IPS-NIHi7 (cell line): Measurements from ENCODE around the gene PTPRN2.
"Not testable (repeated sequence)": the region's sequence is repeated elsewhere in the genome, so short reads cannot be mapped to it uniquely, and the experiment has no call there.

Experiments used
- DNase-seq: peaks from one replicate; pipeline ENCODE4 v3.0.0; 2012; ENCODE audit warnings: mixed read lengths; ENCODE audit errors: extremely low spot score

PTPRN2 gene

DNA sequence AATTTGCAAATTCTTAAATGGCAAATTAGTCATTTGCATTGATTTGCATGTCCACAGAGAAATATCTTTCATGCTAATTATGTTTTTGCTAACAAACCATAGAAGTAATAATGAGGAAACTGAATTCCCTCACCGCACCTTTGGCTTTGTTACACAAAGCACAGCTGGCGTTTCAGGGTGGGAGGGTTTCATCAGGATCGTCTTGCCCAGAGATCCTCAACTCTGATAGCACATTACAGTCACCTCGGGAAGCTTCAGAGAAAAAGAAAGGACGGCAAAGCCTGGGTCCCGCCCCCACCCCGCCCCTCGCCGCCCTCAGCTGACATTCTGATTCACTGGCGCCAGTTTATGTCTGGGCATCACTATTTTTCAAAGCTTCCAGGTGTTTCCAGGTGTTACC is 119.4 kb downstream of the PTPRN2 start:
- DNase-seq = peak; percentile 68

DNA sequence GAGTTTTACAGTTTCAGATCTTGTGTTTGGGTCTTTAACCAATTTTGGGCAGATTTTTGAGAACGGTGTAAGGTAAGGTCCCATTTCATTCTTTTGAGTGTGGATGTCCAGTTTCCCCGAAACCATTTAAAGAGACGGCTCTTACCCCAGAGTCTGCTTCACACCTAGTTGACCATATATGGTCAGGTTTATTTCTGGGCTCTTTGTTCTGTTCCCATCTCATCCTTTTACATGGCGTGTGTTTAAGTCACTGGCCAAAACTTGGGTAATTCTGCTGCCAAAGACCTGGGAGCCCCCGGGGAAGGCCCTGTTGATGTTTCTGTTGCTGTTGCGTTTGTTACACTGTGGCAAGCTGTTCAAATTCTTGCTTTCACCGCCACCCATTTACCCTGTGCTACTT is 120.1 kb downstream of the PTPRN2 start:
- no peak for DNase-seq

DNA sequence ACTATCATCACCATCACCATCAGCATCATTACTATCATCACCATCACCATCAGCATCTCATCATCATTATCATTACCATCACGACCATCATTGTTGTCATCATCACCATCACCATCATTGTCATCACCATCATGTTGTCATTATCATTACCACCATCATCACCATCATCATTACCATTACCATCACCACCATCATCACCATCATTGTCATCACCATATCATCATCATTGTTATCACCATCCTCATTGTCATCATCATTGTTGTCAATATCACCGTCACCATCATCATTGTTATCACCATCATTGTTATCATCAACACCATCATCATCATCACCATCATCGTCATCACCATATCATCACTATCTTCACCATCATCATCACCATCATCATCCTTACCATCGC is 124.3 kb downstream of the PTPRN2 start:
- no peak for DNase-seq

DNA sequence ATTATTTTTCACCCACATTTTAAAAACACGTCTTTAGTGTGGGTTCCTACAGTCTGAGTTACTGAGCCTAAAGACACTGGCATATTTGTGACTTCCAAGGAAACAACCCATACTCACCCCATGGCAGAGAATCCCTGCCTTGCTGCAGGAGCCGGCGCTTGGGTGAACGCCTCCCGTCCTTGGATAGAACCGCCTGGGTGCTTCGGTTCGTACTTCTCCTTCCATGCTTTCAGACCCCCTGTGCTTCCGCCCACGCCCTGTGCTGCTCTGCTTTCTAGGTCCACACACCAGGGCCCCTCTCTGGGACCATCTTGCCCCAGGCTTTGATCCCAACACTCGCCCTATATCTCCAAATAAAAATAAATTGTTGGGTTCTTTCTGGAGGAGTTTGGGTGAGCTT is 125.8 kb downstream of the PTPRN2 start:
- no peak for DNase-seq

DNA sequence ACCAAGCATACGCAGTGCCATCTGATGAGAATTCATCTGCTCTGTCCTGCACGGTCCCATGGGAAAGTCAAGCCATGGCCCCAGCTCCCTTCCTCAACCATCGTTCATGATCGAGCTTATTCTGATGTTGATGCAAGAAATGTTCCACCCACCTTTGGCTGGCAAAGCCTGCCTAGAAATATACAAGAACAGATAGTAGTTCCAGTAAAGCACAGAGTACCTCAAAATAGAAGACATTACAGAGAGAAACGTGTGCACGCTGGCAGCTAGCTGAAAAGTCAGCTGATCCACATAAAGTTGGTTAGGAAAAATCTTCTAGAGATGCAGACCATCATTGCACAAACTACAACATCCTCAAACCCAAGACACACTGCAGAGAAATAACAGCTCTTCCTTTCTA is 127.0 kb downstream of the PTPRN2 start:
- no peak for DNase-seq

DNA sequence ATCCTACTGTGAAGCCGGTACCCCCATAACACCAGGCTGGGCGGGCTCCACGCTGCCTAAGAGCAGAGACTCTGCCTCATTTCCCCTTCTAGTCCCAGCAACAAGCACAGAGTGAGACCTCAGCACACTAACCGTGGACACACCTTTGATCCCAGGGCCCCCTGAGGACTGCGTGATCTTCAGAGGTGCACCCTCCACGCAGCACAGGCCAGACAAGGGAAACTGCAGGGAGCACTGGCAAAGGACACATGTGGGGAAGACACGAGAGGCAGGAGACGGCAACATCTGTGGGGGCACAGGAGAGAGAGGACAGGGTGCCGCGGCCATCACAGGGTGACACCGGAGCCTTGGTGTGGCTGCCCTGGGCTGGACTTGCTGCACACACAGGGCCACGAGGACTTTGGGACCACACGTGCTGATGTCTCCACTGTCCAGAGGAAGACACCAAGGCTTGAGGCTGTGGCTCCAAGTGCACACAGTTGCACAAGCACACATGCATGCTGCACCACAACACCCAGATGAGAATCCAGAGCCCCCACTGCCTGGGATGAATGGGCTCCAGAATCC is 128.8 kb downstream of the PTPRN2 start:
- no peak for DNase-seq

DNA sequence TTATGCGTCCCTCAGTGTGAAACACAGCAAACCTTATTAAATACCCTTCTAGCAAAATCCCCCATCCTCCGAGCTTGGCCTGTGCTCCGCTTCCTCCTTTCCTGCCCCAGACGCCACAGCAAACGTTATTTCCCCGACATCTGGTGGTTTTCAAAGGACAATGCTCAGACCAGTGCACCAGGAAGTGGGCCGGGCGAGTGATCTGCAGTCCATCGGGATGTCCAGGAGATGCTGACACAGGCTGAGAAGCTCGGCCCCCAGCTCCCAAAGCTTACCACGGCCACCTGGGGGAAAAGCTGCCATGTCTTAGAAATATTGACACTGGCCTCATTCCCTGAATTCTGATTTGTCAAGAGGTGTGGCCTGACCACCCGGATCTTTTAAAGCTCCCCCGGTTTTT is 129.5 kb downstream of the PTPRN2 start:
- no peak for DNase-seq

DNA sequence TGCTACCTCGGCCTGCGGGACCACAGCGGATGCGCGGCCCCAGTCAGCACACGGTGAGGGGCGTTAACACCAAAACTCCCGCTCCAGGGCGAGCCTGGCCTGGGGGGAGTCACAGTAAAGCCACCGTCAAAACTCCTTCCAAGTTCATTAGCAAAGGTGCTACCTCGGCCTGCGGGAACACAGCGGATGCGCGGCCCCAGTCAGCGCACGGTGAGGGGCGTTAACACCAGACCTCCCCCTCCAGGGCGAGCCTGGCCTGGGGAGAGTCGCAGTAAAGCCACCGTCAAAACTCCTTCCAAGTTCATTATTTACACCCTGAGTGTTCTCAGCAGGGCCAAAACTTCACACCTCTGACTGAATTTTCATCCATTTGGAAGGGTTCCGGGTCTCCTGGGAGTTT is 130.0 kb downstream of the PTPRN2 start:
- not testable (repeated sequence) for DNase-seq

DNA sequence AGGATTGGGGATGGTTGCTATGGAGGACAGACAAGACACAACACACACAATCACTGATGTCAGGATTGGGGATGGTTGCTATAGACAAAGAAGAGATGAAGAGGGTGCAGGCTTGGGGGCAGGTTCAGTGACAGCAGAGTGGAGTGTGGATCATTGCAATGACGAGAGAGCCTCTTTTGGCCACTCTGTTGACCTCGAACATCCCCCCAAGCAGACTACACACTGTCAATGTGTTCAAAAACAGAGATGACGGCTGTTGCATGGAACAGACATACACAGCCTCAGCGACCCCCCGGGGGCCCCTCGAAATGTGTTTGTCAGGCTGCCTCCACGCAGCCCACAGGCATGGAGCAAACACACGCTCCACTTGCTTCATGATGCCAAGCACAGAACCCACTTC is 133.0 kb downstream of the PTPRN2 start:
- no peak for DNase-seq

DNA sequence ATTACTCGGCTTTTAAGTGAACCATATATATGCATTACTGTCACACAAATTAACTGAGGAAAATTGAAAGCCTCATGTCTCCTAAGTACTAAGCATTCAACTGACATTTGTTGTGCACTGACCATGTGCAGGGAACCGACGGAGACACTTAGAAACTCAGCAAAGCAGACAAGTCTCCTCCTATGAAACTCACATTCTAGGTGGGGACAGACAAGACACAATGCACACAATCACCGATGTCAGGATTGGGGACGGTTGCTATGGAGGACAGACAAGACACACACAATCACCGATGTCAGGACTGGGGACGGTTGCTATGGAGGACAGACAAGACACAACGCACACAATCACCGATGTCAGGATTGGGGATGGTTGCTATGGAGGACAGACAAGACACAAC is 134.0 kb downstream of the PTPRN2 start:
- no peak for DNase-seq

DNA sequence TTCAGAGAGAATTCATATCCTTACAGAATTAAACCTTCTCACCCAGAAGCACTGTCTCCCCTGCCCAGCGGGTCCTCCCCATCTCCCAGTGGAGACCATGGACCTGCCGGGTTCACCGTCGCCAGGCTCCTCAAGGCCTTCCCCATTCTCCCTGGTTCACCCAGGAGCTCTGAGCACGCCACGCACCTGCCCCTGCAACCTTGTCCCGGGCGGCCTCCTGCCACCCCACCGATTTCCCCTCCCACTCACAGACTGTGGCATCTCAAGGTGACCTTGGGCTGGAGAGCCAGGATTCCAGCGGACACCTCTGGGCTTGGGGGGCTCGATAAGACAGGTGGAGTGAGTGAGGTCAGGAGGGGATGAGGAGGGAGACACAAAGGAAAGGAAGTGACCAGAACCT is 135.3 kb downstream of the PTPRN2 start:
- DNase-seq = no peak

DNA sequence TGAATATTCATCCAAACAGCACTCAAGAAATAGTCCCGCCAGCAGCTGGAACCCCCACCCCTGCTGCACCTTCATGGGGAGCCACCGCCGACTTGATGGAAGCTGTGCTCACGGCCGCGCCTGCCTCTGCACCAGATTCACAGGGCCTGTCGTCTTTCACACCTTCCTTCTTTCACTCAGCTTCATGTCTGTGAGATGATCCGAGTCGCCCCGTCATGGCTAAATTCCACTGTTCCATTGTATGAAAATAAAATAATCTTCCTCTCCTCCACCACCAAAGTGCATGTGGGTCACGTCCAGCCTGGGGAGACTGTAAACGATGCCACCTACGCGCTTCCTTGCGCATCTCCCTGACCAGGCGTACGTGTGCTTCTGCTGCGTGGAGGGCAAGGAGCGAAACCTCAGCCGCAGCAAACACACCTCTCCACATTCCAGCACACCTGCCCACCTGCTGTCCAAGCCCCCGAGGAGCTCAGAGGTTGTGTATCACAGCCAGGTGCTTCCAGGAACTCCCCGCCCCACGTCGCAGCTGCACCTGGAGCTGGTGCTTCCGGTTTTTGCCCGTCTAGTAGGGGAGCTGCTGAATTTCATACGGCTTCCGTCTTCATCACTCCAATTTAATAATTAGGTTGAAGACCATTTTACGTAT is 137.0 kb downstream of the PTPRN2 start:
- DNase-seq = no peak

DNA sequence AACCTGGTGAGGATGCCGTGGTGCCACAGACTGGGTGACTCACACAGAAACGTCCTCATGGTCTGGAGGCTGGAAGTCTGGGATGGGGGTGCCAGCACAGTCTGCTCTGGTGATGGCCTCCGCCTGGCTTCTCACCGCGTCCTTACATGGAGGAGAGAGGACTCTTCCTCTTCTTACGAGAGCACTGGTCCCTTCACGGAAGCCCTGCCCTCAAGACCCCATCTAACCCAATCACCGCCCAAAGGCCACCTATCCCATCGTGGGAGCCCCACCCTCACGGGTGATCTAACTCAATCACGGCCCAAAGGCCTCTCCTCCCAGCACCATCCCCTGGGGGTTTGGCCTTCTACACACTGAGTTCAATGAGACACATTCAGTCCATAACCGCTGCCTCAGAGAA is 137.7 kb downstream of the PTPRN2 start:
- no peak for DNase-seq

DNA sequence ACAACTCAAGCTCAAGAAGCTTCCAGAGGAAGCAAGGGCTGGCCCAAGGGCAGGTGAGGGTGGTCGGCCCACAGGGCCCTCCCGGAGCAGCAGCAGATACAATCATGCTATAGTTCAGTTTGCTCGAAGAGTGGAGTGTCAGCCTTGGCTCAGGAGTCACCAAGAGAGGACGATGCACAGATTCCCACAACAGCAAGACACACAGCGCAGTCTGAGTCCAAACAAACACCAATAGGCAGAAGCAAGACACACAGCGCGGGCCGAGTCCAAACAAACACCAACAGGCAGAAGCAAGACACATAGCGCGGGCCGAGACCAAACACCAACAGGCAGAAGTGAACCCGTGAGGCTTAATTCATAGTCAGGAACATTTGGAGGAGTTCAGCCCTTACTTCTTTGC is 138.4 kb downstream of the PTPRN2 start:
- DNase-seq = no peak

DNA sequence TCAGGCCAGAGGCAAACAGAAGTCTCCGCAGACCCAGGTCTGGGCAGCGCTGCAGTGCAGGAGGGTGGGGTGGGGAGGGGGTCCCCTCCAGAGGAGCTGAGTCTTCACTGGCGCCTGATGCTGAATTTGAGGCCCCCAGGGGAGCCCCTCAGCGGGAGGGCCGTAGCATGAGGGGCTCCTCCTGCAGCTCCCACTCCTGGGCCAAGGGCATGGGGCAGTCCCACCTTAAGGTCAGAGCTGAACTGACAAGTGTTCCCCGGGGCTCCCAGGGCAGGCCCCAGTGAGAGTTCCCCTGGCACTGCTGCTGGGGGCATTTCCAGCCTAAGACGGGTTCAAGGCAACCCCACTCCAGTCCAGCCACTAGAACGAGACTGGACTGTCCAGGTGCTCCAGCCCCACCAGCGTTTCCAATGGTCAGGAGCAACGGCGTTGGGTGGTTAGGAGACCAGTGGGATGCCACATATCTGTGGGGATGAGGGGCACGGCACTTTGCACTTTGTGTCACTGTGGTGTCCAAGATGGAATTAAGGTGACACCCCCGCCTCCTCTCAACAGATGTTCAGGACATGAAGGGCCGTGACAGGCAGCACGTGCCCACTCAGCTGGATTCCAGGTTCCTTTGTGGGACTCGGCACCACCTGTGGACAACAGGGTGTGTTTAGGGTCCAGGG is 139.1 kb downstream of the PTPRN2 start:
- no peak for DNase-seq

DNA sequence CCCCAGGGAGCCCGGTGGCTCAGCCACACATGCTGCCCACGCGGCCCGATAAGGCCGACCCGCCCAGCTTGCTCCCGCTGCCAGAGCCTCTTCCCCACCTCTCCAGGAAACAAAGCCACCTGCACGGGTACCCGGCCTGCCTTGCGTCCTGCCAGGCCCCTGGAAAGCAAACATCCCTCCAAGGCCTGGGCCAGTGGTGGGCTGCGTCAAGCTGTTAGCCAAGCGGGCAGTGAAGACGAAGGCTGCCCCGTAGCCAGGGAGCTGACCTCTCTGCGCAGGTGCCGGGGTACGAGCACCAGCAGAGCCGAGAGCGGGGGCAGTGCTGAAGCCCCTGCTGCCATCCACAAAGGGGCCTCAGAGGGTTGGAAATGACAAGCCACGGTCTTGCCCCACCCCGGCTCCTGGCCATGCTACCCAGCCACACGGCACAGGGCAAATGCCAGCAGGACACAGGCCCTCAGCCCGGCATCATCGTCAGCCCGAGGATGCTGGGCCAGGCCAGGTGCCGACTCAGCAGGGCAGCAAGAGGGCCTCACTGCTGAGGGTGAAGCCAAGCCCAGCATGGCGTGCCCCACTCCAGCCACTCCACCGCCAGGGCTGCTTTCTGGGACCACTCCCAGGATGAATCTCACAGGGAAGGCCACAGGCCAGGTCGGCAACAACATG is 140.0 kb downstream of the PTPRN2 start:
- no peak for DNase-seq

DNA sequence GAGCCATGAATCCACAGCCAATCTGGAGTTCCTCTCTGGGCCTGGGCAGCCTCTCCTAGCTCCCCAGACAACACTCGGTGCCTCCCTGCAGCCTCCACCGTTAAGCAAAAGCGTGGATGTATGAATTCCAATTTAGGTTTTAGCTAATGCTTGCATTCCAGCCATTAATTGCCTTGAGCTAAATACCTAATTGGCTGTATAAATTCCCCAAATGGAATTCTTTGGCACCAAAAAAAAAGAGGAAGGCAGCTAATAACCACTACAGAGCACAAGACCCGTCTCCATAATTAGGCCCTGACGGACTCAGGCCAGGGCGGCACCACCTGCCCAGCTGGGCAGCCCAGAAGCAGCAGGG is 140.5 kb downstream of the PTPRN2 start:
- no peak for DNase-seq

DNA sequence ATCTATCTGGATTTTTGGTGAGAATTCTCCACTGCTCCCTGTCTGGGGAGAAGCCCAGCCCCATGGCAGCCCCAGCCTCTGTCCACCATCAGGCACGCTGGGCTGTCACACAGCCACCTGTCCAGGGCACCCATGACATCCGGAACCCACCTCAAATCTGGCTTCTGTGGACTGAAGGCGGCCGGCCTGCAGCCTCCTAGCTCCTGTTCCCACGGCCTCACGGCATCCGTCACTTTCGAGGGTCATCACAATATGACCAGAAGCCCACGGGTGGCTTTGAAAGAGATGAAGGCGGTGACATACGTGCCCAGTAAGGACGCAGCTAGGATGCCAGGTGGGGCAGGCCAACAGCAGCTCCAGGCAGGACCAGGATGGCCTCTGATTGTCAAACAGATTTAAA is 140.9 kb downstream of the PTPRN2 start:
- no peak for DNase-seq

DNA sequence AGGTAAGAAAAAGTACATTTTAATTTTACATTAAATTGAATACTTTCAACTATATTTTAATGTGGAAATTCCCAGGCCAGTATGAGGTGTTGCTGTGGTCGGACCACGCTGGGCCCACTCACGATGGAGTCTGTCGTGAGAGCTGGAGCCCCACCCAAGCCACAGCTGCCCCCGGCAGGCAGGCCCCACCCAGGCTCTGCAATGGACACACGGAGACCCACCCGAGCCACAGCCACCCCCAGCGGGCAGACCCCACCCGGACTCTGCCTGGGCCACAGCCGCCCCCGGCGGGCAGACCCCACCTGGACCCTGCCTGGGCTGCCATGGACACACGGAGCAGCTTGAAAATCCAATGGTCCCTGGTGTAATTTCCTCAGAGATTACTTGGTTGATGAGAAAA is 141.3 kb downstream of the PTPRN2 start:
- DNase-seq = no peak

DNA sequence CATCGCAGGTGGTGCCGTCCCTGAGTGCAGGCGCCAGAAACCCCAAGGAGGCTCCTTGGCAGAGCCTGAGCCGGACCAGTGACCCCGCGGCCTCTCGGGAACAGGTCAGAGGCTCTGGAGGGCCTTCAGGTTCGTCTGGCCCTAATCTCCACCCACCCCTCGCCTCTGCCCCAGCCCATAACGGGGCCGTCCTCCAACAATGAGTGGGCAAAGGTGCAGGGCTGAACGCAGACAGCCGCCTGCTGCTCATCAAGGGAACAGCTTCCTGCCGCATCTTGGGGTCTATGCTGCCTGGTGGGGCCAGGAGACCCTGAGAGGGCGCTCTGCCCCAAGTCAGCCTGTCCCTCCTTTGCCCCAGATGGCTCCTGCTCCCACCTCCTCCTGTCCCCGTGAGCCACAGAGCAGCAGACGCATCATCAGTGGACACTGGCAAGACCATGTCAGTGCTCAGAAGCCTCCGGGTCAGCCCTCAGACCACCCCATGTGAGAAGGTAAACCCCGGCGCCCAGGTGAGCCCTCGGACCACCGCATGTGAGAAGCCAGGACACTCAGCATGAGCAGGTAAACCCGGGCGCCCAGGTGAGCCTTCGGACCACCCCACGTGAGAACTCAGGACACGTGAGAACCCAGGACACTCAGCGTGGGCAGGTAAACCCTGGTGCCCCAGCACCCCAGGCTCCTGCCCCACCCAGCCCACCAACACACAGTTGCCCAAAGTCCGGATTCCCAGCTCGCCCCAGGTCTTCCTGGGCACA is 142.0 kb downstream of the PTPRN2 start:
- DNase-seq = no peak

DNA sequence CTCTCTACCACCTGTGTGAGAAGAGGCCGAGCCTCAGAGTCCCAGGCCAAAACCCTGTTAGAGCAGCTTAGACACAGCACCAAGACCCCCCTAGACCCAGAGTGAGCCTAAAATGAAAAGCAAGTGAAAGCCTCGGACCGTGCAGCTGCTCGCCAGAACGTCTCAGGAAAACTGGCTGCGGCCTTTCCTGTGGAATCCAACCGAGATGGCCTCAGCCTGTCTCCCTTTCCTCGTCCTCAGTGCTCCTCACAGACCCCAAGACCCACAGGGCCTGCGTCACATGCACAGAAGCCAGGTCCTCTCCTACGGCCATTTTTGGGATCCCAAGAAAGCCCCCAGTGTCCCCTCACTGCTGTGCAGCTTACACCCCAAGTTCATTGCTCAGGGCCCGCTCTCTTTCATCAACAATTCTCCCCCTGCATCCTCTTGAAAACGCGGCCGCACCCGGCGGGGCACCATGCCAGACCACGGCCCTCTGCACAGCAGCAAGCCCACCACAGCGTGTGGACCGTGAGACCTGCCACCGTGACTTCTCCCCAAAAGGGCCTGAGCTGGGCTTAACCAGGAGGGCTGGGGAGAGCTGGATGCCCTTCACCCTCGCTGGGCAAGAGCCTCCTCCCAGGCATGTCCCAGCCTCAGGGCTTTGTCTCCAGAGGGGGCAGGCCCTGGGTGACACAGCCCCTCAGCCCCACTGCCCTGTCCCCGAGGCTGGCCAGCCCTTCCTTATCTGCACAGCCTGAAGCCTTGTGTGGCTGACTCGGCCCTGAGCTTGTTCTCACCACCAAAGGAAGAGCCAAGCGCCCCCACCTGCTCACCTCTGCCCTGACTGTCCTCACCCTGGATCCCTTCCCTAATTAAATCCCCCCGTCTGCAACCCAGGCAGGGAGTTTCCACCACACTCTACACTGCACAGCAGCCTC is 142.9 kb downstream of the PTPRN2 start:
- no peak for DNase-seq
